OCI-LY7 (cell line): ENCODE data around the gene C10orf53. TPM values are rescaled to one million over a fixed set of nuclear protein-coding genes. Genes with fewer than 3 reads are reported as not detected.
"Not testable (repeated sequence)": the region's sequence is repeated elsewhere in the genome, so short reads cannot be mapped to it uniquely, and the experiment has no call there.

Experiments used
- BruUV-seq: library from RNA; stranded (reverse); fragments of 400-500 nt; replicated peaks from 2 replicates; lab custom pipeline; 2021; lab: Mats Ljungman, UMichigan
- CTCF ChIA-PET: fragments of 300-600 bp; sonication (Branson Sonifier 250); formaldehyde crosslinking; loops from one replicate; lab custom pipeline; 2022; ENCODE audit warnings: antibody characterized with exemption; ENCODE audit not compliant: unreplicated experiment; lab: Charles Lee
- POLR2A ChIA-PET: fragments of 300-600 bp; sonication (Branson Sonifier 250); formaldehyde crosslinking; loops from one replicate; lab custom pipeline; 2022; ENCODE audit warnings: antibody characterized with exemption; lab: Charles Lee
- DNase-seq: peaks from one replicate; pipeline ENCODE4 v3.0.0-alpha.2; 2015; ENCODE audit warnings: low spot score
- H2AFZ ChIP-seq: fragments of 200-600 bp; sonication (generic), shearing (Covaris generic); 2 replicates; pipeline ENCODE4 v1.6.1; 2014; ENCODE audit warnings: mild to moderate bottlenecking, antibody characterized with exemption, low read length, moderate library complexity
- H3K27ac ChIP-seq: fragments of 200-600 bp; sonication (generic); 2 replicates; pipeline ENCODE4 v1.5.1; 2014; ENCODE audit warnings: mixed run types, low read depth, mild to moderate bottlenecking, moderate library complexity, low read length, inconsistent platforms; ENCODE audit not compliant: poor library complexity, severe bottlenecking
- H3K36me3 ChIP-seq: fragments of 200-600 bp; sonication (generic); 2 replicates; pipeline ENCODE4 v1.6.1; 2014; ENCODE audit warnings: mild to moderate bottlenecking, antibody characterized with exemption, low read length, moderate library complexity, mixed read lengths; ENCODE audit not compliant: insufficient read depth
- H3K4me1 ChIP-seq: fragments of 200-600 bp; sonication (generic); 2 replicates; pipeline ENCODE4 v1.5.1; 2014; ENCODE audit warnings: mild to moderate bottlenecking, low read length; ENCODE audit not compliant: insufficient read depth, poor library complexity, severe bottlenecking
- H3K4me2 ChIP-seq: fragments of 200-600 bp; sonication (generic); 2 replicates; pipeline ENCODE4 v1.6.1; 2014; ENCODE audit warnings: mild to moderate bottlenecking, low read length
- H3K4me3 ChIP-seq: fragments of 200-600 bp; sonication (generic); 2 replicates; pipeline ENCODE4 v1.5.1; 2014; ENCODE audit warnings: mild to moderate bottlenecking, low read depth, low read length; ENCODE audit not compliant: poor library complexity, severe bottlenecking
- H3K79me2 ChIP-seq: fragments of 200-600 bp; sonication (generic); 2 replicates; pipeline ENCODE4 v1.6.1; 2016; ENCODE audit warnings: low read depth, mild to moderate bottlenecking, low read length, moderate library complexity, mixed read lengths; ENCODE audit not compliant: insufficient read depth
- H3K9me2 ChIP-seq: fragments of 200-600 bp; sonication (generic); 2 replicates; pipeline ENCODE4 v1.6.1; 2016; ENCODE audit warnings: mild to moderate bottlenecking, low read length, mixed read lengths; ENCODE audit not compliant: insufficient read depth
- H3K9me3 ChIP-seq: fragments of 200-600 bp; sonication (generic); 2 replicates; pipeline ENCODE4 v1.6.1; 2014; ENCODE audit warnings: mild to moderate bottlenecking, mixed run types, low read length, mixed read lengths
- H4K20me1 ChIP-seq: fragments of 200-600 bp; sonication (generic); 2 replicates; pipeline ENCODE4 v1.6.1; 2014; ENCODE audit warnings: mild to moderate bottlenecking, antibody characterized with exemption, low read length, moderate library complexity, mixed read lengths; ENCODE audit not compliant: insufficient read depth
- EZH2phosphoT487 ChIP-seq: fragments of 200-600 bp; sonication (generic); IDR thresholded peaks from 2 replicates; pipeline ENCODE4 v1.6.1; 2018; ENCODE audit warnings: low read depth, borderline replicate concordance, mild to moderate bottlenecking, mixed run types, antibody characterized with exemption, low read length, moderate library complexity, mixed read lengths
- intact Hi-C: fragments of 100-400 bp; cut with micrococcal nuclease; formaldehyde crosslinking; loops from one replicate; pipeline ENCODE4 v1.10.0; 2022; ENCODE audit not compliant: unreplicated experiment
- total RNA-seq, 2 experiments: library from RNA; depleted of rRNA in 1 of 2; stranded (reverse); fragments of >200 nt in 1 of 2; shearing (Covaris generic) in 1 of 2; gene quantifications; 2 replicates each; pipeline ENCODE4 v1.2.3, GENCODE V29; 2014 to 2022
- TF ChIP-seq, protein P1 (sequence below): fragments of 200-600 bp; sonication (generic); conservative IDR thresholded peaks from 2 replicates; pipeline ENCODE4 v1.5.1; 2014; ENCODE audit warnings: mild to moderate bottlenecking, antibody characterized with exemption, low read length, moderate library complexity, mixed read lengths

Gene C10orf53
- total RNA-seq, 2 experiments from 2014 or later, result not detected

DNA sequence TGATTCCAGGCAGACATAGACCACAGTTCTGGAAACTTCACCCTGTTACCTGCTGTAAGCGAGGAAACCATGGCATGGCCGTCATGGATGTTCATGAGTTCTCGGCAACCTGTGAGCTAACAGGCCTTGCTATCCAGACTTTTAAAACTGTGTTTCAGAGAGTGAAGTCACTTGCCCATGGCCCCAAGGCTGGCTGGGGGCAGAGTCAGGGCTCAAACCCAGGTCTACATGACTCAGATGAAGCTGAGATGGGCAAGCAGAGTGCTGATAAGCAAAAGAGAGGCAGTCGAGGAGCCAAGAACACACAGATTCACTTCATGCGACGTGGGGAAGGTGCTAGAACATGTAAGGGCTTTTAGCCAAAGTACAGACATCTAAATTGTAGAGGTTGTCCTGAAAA is 31.5 kb downstream of the C10orf53 start:
- no peak overlapping the region for H2AFZ ChIP-seq
- POLR2A ChIA-PET, result interaction anchor here (0.6 kb wide), 1 partner anchor 230 kb away, joined by 3 read pairs; no protein-coding TSS in a partner anchor

DNA sequence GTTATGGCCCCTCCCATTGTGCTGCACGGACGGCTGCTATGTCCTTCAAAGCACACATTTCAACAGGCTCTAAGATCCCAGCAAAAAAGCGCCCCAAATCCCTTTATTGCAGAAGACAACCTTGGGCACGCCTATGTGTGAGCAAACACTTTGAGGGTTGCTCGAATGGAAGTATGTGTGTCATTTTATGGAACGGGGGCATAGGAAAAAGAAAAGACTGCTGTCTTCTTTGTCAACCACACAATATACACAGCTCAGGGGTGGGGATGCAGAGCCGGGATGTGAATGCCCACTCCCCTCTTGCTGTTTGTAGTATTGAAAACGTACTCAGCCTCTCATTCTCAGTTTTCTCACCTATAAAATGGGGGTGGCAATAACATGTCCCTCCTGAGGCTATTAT is 32.0 kb downstream of the C10orf53 start:
- POLR2A ChIA-PET, result no interaction called here
- H3K36me3 ChIP-seq, result no peaks in the 10 kb centered on the region

More for the DNA sequence above, 31.5 kb downstream of the C10orf53 start:
- no peak overlapping the region for H3K4me2 ChIP-seq
- no peak for DNase-seq
- H3K4me1 ChIP-seq, result no peaks in the 10 kb centered on the region
- H3K9me2 ChIP-seq, result no peaks in the 10 kb centered on the region
- H3K79me2 ChIP-seq, result no peaks in the 10 kb centered on the region
- H3K27ac ChIP-seq, result no peak overlapping the region
- TF ChIP-seq, protein P1, sequence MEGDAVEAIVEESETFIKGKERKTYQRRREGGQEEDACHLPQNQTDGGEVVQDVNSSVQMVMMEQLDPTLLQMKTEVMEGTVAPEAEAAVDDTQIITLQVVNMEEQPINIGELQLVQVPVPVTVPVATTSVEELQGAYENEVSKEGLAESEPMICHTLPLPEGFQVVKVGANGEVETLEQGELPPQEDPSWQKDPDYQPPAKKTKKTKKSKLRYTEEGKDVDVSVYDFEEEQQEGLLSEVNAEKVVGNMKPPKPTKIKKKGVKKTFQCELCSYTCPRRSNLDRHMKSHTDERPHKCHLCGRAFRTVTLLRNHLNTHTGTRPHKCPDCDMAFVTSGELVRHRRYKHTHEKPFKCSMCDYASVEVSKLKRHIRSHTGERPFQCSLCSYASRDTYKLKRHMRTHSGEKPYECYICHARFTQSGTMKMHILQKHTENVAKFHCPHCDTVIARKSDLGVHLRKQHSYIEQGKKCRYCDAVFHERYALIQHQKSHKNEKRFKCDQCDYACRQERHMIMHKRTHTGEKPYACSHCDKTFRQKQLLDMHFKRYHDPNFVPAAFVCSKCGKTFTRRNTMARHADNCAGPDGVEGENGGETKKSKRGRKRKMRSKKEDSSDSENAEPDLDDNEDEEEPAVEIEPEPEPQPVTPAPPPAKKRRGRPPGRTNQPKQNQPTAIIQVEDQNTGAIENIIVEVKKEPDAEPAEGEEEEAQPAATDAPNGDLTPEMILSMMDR, result no peak
- no peak for TF ChIP-seq EZH2phosphoT487
- H3K4me3 ChIP-seq, result no peak overlapping the region
- intact Hi-C loops, result no loop called here
- no TSS peak for BruUV-seq
- CTCF ChIA-PET, result no interaction called here
- H3K9me3 ChIP-seq, result no peaks in the 10 kb centered on the region
- H4K20me1 ChIP-seq, result no peaks in the 10 kb centered on the region
- H3K36me3 ChIP-seq, result no peaks in the 10 kb centered on the region

DNA sequence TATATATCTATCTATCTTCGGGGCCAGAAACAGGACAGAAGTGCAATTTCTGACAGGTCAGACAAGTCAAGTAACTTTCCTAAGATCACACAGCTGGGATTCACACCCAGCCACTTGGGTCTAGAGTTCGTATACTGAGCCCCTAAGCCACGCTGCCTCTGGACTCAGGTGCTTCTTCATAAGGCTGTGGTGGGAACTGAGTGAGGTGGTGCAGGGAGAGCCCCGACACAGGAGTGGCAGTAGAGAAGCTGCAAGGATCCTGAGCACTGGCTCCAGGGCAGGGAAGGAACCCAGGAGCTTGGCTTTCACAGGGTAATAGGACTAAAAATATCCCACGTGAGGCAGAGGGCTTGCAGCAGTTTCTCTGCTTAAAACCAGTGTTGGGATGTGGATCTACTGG is 33.8 kb downstream of the C10orf53 start:
- H3K4me3 ChIP-seq, result no peak overlapping the region
- no peak overlapping the region for H3K27ac ChIP-seq
- no peaks in the 10 kb centered on the region for H3K9me2 ChIP-seq
- no peaks in the 10 kb centered on the region for H3K79me2 ChIP-seq
- H3K4me1 ChIP-seq, result no peaks in the 10 kb centered on the region
- no peaks in the 10 kb centered on the region for H4K20me1 ChIP-seq
- intact Hi-C loops, result no loop called here
- no peak overlapping the region for H2AFZ ChIP-seq
- no peaks in the 10 kb centered on the region for H3K9me3 ChIP-seq
- TF ChIP-seq, protein P1, result no peak
- TF ChIP-seq EZH2phosphoT487, result no peak
- ChIA-PET CTCF (no interaction called here), POLR2A (interaction anchor here (0.6 kb wide), 1 partner anchor 1436 kb away, joined by 3 read pairs; no protein-coding TSS in a partner anchor)
- no peak overlapping the region for H3K4me2 ChIP-seq
- no peak for DNase-seq
- H3K36me3 ChIP-seq, result no peaks in the 10 kb centered on the region
- no TSS peak for BruUV-seq

More for the DNA sequence above, 32.0 kb downstream of the C10orf53 start:
- Histone ChIP-seq H3K79me2 (no peaks in the 10 kb centered on the region), H3K4me1 (no peaks in the 10 kb centered on the region), H3K4me3 (no peak overlapping the region), H3K9me2 (no peaks in the 10 kb centered on the region), H4K20me1 (no peaks in the 10 kb centered on the region), H3K9me3 (no peaks in the 10 kb centered on the region), H2AFZ (no peak overlapping the region), H3K4me2 (no peak overlapping the region), H3K27ac (no peak overlapping the region)
- CTCF ChIA-PET, result no interaction called here
- TF ChIP-seq, protein P1, result no peak
- TF ChIP-seq EZH2phosphoT487, result no peak
- no TSS peak for BruUV-seq
- no peak for DNase-seq
- intact Hi-C loops, result no loop called here

DNA sequence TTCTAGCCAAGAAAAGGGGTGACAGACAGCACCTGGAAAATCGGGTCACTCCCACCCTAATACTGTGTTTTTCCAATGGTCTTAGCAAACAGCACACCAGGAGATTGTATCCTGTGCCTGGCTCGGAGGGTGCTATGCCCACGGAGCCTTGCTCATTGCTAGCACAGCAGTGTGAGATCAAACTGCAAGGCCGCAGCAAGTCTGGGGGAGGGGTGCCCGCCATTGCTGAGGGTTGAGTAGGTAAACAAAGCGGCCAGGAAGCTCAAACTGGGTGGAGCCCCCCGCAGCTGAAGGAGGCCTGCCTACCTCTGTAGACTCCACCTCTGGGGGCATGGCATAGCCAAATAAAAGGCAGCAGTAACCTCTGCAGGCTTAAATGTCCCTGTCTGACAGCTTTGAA is 35.7 kb downstream of the C10orf53 start:
- DNase-seq, H3K27ac ChIP-seq, H3K4me2 ChIP-seq, H4K20me1 ChIP-seq, BruUV-seq, CTCF ChIA-PET, POLR2A ChIA-PET, H3K9me2 ChIP-seq, H3K4me1 ChIP-seq, H3K9me3 ChIP-seq, H3K36me3 ChIP-seq, H3K4me3 ChIP-seq, H2AFZ ChIP-seq, H3K79me2 ChIP-seq, intact Hi-C loops: not testable (repeated sequence)
